ENCODE measurements around the gene TMEM123.

DNA sequence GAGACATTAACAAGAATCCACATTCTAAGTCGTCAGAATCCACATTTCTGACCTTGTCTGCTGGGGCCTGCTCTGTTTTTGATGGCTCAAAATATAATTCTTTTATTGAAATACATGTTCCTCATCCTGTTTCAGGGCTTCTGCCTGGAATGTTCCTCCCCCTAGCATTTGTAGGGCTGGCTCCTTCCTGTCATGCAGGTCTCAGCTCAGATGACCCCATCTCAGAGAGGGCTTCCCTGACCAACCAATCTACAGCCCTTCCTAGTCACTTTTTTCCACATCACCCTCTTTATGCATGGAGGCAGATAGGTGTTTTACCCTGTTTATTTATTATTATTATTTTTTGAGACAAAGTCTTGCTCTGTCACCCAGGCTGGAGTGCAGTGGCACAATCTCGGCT, 14.8 kb downstream of the TMEM123 start:
- TF ChIP-seq, protein P1, sequence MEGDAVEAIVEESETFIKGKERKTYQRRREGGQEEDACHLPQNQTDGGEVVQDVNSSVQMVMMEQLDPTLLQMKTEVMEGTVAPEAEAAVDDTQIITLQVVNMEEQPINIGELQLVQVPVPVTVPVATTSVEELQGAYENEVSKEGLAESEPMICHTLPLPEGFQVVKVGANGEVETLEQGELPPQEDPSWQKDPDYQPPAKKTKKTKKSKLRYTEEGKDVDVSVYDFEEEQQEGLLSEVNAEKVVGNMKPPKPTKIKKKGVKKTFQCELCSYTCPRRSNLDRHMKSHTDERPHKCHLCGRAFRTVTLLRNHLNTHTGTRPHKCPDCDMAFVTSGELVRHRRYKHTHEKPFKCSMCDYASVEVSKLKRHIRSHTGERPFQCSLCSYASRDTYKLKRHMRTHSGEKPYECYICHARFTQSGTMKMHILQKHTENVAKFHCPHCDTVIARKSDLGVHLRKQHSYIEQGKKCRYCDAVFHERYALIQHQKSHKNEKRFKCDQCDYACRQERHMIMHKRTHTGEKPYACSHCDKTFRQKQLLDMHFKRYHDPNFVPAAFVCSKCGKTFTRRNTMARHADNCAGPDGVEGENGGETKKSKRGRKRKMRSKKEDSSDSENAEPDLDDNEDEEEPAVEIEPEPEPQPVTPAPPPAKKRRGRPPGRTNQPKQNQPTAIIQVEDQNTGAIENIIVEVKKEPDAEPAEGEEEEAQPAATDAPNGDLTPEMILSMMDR (IDR thresholded peaks at IDR 0.05; ENCODE audit: borderline replicate concordance, extremely low read depth, low read length, poor library complexity, severe bottlenecking): no peak
- no peak for TF ChIP-seq EZH2 (IDR thresholded peaks at IDR 0.05; ENCODE audit: borderline replicate concordance, low read depth, low read length, severe bottlenecking)

Data from DND-41 (cell line).